Measurements from ENCODE around the gene RC3H1.
"Not testable (repeated sequence)": the region's sequence is repeated elsewhere in the genome, so short reads cannot be mapped to it uniquely, and the experiment has no call there.

Gene RC3H1

GRCh38 chr1:174022080-174022975, at the start of gene RC3H1:
RC3H1 (minus strand) TSS chr1:174022357; CDS start chr1:173992985, 29,372 bp downstream.
- peak; percentile 63 to 74 for DNase-seq

GRCh38 chr1:174070614-174071013, 48.5 kb upstream of the RC3H1 start:
- no peak for DNase-seq

- no peak for DNase-seq
These were observed 45.8 kb upstream of the RC3H1 start for GRCh38 chr1:174068000-174068399.

- DNase-seq, result no peak
These were observed 37.9 kb upstream of the RC3H1 start for GRCh38 chr1:174060090-174060489.

GRCh38 chr1:174058624-174059023, 36.5 kb upstream of the RC3H1 start:
- no peak for DNase-seq

- not testable (repeated sequence) for DNase-seq
These were observed 34.5 kb upstream of the RC3H1 start for GRCh38 chr1:174056609-174057008.

GRCh38 chr1:174055797-174056196, 33.6 kb upstream of the RC3H1 start:
- not testable (repeated sequence) for DNase-seq

- DNase-seq, result no peak
These were observed 31.7 kb upstream of the RC3H1 start for GRCh38 chr1:174053826-174054225.

- no peak for DNase-seq
These were observed 30.5 kb upstream of the RC3H1 start for GRCh38 chr1:174052621-174053020.

GRCh38 chr1:174051956-174052355, 29.8 kb upstream of the RC3H1 start:
- DNase-seq, result no peak

- no peak for DNase-seq
These were observed 27.4 kb upstream of the RC3H1 start for GRCh38 chr1:174049514-174049913.

GRCh38 chr1:174044418-174045222, 22.5 kb upstream of the RC3H1 start:
- DNase-seq, result no peak

- DNase-seq, result not testable (repeated sequence)
These were observed 20.4 kb upstream of the RC3H1 start for GRCh38 chr1:174042509-174042908.

GRCh38 chr1:174041369-174041768, 19.2 kb upstream of the RC3H1 start:
- DNase-seq, result no peak

GRCh38 chr1:174040387-174040786, 18.2 kb upstream of the RC3H1 start:
- DNase-seq, result peak in 1 of 2 experiments; percentile 8

GRCh38 chr1:174039027-174039426, 16.9 kb upstream of the RC3H1 start:
- DNase-seq, result no peak

- no peak for DNase-seq
These were observed 14.6 kb upstream of the RC3H1 start for GRCh38 chr1:174036798-174037197.

- DNase-seq, result no peak
These were observed 14.0 kb upstream of the RC3H1 start for GRCh38 chr1:174036204-174036603.

GRCh38 chr1:174032671-174033222, 10.6 kb upstream of the RC3H1 start:
- no peak for DNase-seq

- no peak for DNase-seq
These were observed 8.9 kb upstream of the RC3H1 start for GRCh38 chr1:174031099-174031498.

GRCh38 chr1:174028495-174028894, 6.3 kb upstream of the RC3H1 start:
- no peak for DNase-seq

GRCh38 chr1:174023440-174023839, 1.3 kb upstream of the RC3H1 start:
- peak in 1 of 2 experiments; percentile 48 for DNase-seq

GRCh38 chr1:174022976-174023277, 770 bp upstream of the RC3H1 start:
- no peak for DNase-seq

All from cerebellar nuclear complex (tissue), 1 donor.